GM23248 (cell line): ENCODE measurements around the gene SMARCE1. TPM values are rescaled to one million over a fixed set of nuclear protein-coding genes. Genes with fewer than 3 reads are reported as not detected.
A peak's percentile ranks its signal among the peaks of the same experiment; 100 is the strongest.

ENCODE experiments used
- DNase-seq: peaks from one replicate; pipeline ENCODE4 v3.0.0-alpha.2; 2015
- H2AFZ ChIP-seq: fragments of 200-600 bp; sonication (generic); 2 replicates; pipeline ENCODE4 v1.6.1; 2016; ENCODE audit warnings: antibody characterized with exemption
- H3F3A ChIP-seq: fragments of 200-600 bp; sonication (generic); 2 replicates; pipeline ENCODE4 v1.6.1; 2016; ENCODE audit warnings: mild to moderate bottlenecking, antibody characterized with exemption, mixed run types; ENCODE audit not compliant: insufficient read depth
- H3K27ac ChIP-seq: fragments of 200-600 bp; sonication (generic); 2 replicates; pipeline ENCODE4 v1.5.1; 2016; ENCODE audit warnings: mild to moderate bottlenecking
- H3K27me3 ChIP-seq: fragments of 200-600 bp; sonication (generic); replicated peaks from 2 replicates; pipeline ENCODE4 v1.6.1; 2016; ENCODE audit warnings: mild to moderate bottlenecking; ENCODE audit not compliant: insufficient read depth
- H3K36me3 ChIP-seq: fragments of 200-600 bp; sonication (generic); 2 replicates; pipeline ENCODE4 v1.6.1; 2016; ENCODE audit warnings: low read depth, mild to moderate bottlenecking
- H3K4me1 ChIP-seq: fragments of 200-600 bp; sonication (generic); 2 replicates; pipeline ENCODE4 v1.6.1; 2016; ENCODE audit warnings: mild to moderate bottlenecking; ENCODE audit not compliant: insufficient read depth
- H3K4me2 ChIP-seq: fragments of 200-600 bp; sonication (generic); one replicate; pipeline ENCODE4 v1.6.1; 2016; ENCODE audit warnings: mild to moderate bottlenecking; ENCODE audit not compliant: unreplicated experiment
- H3K4me3 ChIP-seq: fragments of 200-600 bp; sonication (generic); 2 replicates; pipeline ENCODE4 v1.5.1; 2016; ENCODE audit warnings: mild to moderate bottlenecking
- H3K79me2 ChIP-seq: fragments of 200-600 bp; sonication (generic); 2 replicates; pipeline ENCODE4 v1.6.1; 2016; ENCODE audit warnings: mild to moderate bottlenecking; ENCODE audit not compliant: insufficient read depth
- H3K9ac ChIP-seq: fragments of 200-600 bp; sonication (generic); 2 replicates; pipeline ENCODE4 v1.6.1; 2016; ENCODE audit warnings: mild to moderate bottlenecking
- H3K9me2 ChIP-seq: fragments of 200-600 bp; sonication (generic); 2 replicates; pipeline ENCODE4 v1.6.1; 2016; ENCODE audit warnings: mixed run types, mild to moderate bottlenecking, moderate library complexity; ENCODE audit not compliant: insufficient read depth
- H3K9me3 ChIP-seq: fragments of 200-600 bp; sonication (generic); one replicate; pipeline ENCODE4 v1.6.1; 2017; ENCODE audit warnings: low read depth
- H4K20me1 ChIP-seq: fragments of 200-600 bp; sonication (generic); 2 replicates; pipeline ENCODE4 v1.6.0; 2016; ENCODE audit not compliant: insufficient read depth
- EZH2 ChIP-seq: fragments of 200-600 bp; sonication (generic); IDR thresholded peaks from 2 replicates; pipeline ENCODE4 v1.6.1; 2018; ENCODE audit warnings: antibody characterized with exemption, mild to moderate bottlenecking; ENCODE audit not compliant: insufficient read depth, poor library complexity, severe bottlenecking
- EZH2phosphoT487 ChIP-seq: fragments of 200-600 bp; sonication (generic); IDR thresholded peaks from 2 replicates; pipeline ENCODE4 v1.6.1; 2018; ENCODE audit warnings: antibody characterized with exemption, moderate library complexity, mild to moderate bottlenecking, low read depth; ENCODE audit not compliant: insufficient read depth
- WGBS, 2 experiments: methylation state at CpG; one replicate each; pipeline ENCODE4 v1.1.6; 2015 to 2017; ENCODE audit warnings: low lambda C conversion rate in 2 of 2, low coverage in 1 of 2; ENCODE audit errors: missing lambda C conversion rate in 2 of 2; 5-methylcytosine and 5-hydroxymethylcytosine counted together
- in situ Hi-C: fragments of 300-500 bp; cut with MboI; formaldehyde crosslinking; loops from 2 replicates; pipeline ENCODE4 v1.15.0; 2020
- polyA plus RNA-seq: library from polyadenylated mRNA; unstranded; fragments of >200 nt; fragmentation: Nextera tagmentation; extraction: Ambion mirVana; gene quantifications from 2 replicates; pipeline ENCODE4 v1.2.1, GENCODE V29; 2016
- total RNA-seq: library from RNA; depleted of rRNA; stranded (reverse); fragments of >200 nt; shearing (Covaris generic); gene quantifications from 2 replicates; pipeline ENCODE4 v1.2.3, GENCODE V29; 2014

SMARCE1 gene
- total and polyA plus RNA-seq, 2 experiments from 2014 or later = 67.4 to 144 TPM

- H3K79me2 ChIP-seq = no peaks in the 10 kb centered on the region
- no peaks in the 10 kb centered on the region for H3F3A ChIP-seq
- H3K4me3 ChIP-seq = peak within 1 kb of the TSS; percentile 54; the same call in 1 of the 2 replicates
- H3K9me2 ChIP-seq = no peaks in the 10 kb centered on the region
- H3K9me3 ChIP-seq = no peaks in the 10 kb centered on the region
- H3K4me1 ChIP-seq = no peaks in the 10 kb centered on the region
- 0 out of 2 replicates have a peak within 1 kb of the TSS, but pooled peaks have one; percentile 49 for H2AFZ ChIP-seq
- no peaks in the 10 kb centered on the region for H3K36me3 ChIP-seq
- H3K27ac ChIP-seq = no peak within 1 kb of the TSS
- 15% methylated on average over 12 of the region's 12 CpGs for WGBS, 2 experiments
- peak within 1 kb of the TSS; percentile 54 for H3K4me2 ChIP-seq
- no peak within 1 kb of the TSS for H3K9ac ChIP-seq
- no peak for DNase-seq
- TF ChIP-seq EZH2phosphoT487 (no peak), EZH2 (no peak)
- in situ Hi-C loops = no loop called here
- peaks cover 62% of the 10 kb centered on the region for H3K27me3 ChIP-seq
- H4K20me1 ChIP-seq = no peaks in the 10 kb centered on the region
Observed at GRCh38 chr17:40664582-40665333, 17.1 kb upstream of the SMARCE1 start, which contains the start of gene KRT222. Gene KRT222 (minus strand): TSS chr17:40665177. CDS start chr17:40665099, 78 bp downstream.

DNA sequence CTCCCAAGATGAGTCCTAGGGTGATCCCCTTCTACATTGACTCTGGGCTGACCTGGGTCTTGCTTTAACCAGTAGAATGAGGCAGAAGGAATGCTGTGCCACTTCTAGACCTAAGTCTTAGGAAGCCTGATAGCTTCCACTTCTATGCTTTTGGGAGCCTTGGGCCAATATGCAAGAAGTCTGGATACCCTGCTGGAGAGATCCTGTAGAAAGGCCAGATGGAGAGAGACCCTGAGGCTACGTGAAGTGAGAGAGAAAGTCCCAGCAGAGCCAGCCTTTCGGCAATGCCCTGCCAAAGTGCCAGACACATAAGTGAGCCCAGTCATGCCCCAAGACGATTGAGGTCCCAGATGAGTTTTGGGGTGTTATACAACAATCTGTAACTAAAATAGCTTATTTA is 15.6 kb upstream of the SMARCE1 start:
- H3K79me2 ChIP-seq = no peaks in the 10 kb centered on the region
- no peaks in the 10 kb centered on the region for H3K4me1 ChIP-seq
- no peak for DNase-seq
- H3K4me2 ChIP-seq = no peak overlapping the region
- in situ Hi-C loops = no loop called here
- TF ChIP-seq EZH2phosphoT487 (no peak), EZH2 (no peak)
- peaks cover 52% of the 10 kb centered on the region for H3K27me3 ChIP-seq
- H3K36me3 ChIP-seq = no peaks in the 10 kb centered on the region
- 46 to 51% methylated on average over 3 of the region's 3 CpGs for WGBS, 2 experiments
- H2AFZ ChIP-seq = no peak overlapping the region
- H3K9me3 ChIP-seq = no peaks in the 10 kb centered on the region
- H3K4me3 ChIP-seq = no peak overlapping the region
- no peaks in the 10 kb centered on the region for H4K20me1 ChIP-seq
- no peak overlapping the region for H3K9ac ChIP-seq
- H3K9me2 ChIP-seq = no peaks in the 10 kb centered on the region
- H3K27ac ChIP-seq = no peak overlapping the region
- no peaks in the 10 kb centered on the region for H3F3A ChIP-seq

GRCh38 chr17:40659911-40660310 is 12.3 kb upstream of the SMARCE1 start:
- Histone ChIP-seq H3K9me2 (no peaks in the 10 kb centered on the region), H3K36me3 (no peaks in the 10 kb centered on the region), H3K27me3 (peaks cover 37% of the 10 kb centered on the region), H3K4me1 (no peaks in the 10 kb centered on the region), H4K20me1 (no peaks in the 10 kb centered on the region), H3K27ac (no peak overlapping the region), H3K4me2 (no peak overlapping the region), H3K9me3 (no peaks in the 10 kb centered on the region), H3K9ac (no peak overlapping the region), H3F3A (no peaks in the 10 kb centered on the region), H3K79me2 (no peaks in the 10 kb centered on the region), H2AFZ (no peak overlapping the region), H3K4me3 (no peak overlapping the region)
- in situ Hi-C loops = no loop called here
- WGBS, 2 experiments = 68 to 70% methylated on average over 7 of the region's 7 CpGs
- TF ChIP-seq EZH2phosphoT487 = no peak
- TF ChIP-seq EZH2 = no peak
- no peak for DNase-seq

DNA sequence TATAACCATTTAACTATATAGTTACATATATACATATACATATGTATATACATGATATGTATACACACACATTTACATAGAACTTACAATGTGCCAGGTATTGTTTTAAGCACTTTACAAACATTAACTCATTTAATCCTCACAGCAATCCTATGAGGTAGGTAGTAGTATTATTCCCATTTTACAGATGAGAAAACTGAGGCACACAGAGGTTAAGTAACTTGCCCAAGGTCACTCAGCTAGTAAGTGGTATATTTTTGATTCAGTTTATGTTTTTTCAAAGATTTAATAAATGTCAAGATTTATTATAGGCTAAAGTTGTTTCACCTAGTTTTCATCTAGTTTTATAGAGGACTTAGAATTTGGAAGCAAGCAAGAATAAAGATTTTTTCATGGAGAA is 10.8 kb upstream of the SMARCE1 start:
- no peaks in the 10 kb centered on the region for H3K4me1 ChIP-seq
- TF ChIP-seq EZH2phosphoT487 (no peak), EZH2 (no peak)
- in situ Hi-C loops = no loop called here

More for the DNA sequence above, 10.8 kb upstream of the SMARCE1 start:
- Histone ChIP-seq H3K27me3 (peaks cover 22% of the 10 kb centered on the region), H3K9me2 (no peaks in the 10 kb centered on the region), H3K9me3 (no peaks in the 10 kb centered on the region), H3F3A (no peaks in the 10 kb centered on the region), H3K27ac (no peak overlapping the region), H3K36me3 (no peaks in the 10 kb centered on the region), H3K79me2 (no peaks in the 10 kb centered on the region), H2AFZ (no peak overlapping the region), H3K4me2 (no peak overlapping the region), H3K9ac (no peak overlapping the region), H3K4me3 (no peak overlapping the region), H4K20me1 (no peaks in the 10 kb centered on the region)
- no peak for DNase-seq
